Measurements from ENCODE around the gene HBM.

- no peak for TF ChIP-seq CTCF (IDR thresholded peaks at IDR 0.05)
- no peak for TF ChIP-seq POLR2A (IDR thresholded peaks at IDR 0.05)
These were observed 10.8 kb upstream of the HBM start for GRCh38 chr16:155031-155398.

Measured in body of pancreas (tissue), 4 donors.